Measurements from ENCODE around the gene CARS2.

GRCh38 chr13:110715395-110716246, 9.7 kb upstream of the CARS2 start:
- TF ChIP-seq MAX (IDR thresholded peaks at IDR 0.05; ENCODE audit: low read depth, low read length) (no peak), POLR2A (IDR thresholded peaks at IDR 0.05; ENCODE audit: extremely low read depth, insufficient read length) (peak; percentile 49)
- TF ChIP-seq, protein P1, sequence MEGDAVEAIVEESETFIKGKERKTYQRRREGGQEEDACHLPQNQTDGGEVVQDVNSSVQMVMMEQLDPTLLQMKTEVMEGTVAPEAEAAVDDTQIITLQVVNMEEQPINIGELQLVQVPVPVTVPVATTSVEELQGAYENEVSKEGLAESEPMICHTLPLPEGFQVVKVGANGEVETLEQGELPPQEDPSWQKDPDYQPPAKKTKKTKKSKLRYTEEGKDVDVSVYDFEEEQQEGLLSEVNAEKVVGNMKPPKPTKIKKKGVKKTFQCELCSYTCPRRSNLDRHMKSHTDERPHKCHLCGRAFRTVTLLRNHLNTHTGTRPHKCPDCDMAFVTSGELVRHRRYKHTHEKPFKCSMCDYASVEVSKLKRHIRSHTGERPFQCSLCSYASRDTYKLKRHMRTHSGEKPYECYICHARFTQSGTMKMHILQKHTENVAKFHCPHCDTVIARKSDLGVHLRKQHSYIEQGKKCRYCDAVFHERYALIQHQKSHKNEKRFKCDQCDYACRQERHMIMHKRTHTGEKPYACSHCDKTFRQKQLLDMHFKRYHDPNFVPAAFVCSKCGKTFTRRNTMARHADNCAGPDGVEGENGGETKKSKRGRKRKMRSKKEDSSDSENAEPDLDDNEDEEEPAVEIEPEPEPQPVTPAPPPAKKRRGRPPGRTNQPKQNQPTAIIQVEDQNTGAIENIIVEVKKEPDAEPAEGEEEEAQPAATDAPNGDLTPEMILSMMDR (IDR thresholded peaks at IDR 0.05; ENCODE audit: low read depth, low read length): no peak
